GM23338 (cell line): ENCODE results near the gene C12orf42. TPM values are rescaled to one million over a fixed set of nuclear protein-coding genes. Genes with fewer than 3 reads are reported as not detected.

Source experiments
- ATAC-seq: fragments of 200-7000 bp; cut with Tn5 transposase; 3 replicates; pipeline ENCODE4 v1.9.1; 2020
- DNase-seq: peaks from one replicate; pipeline ENCODE4 v3.0.0-alpha.2; 2015; ENCODE audit warnings: low spot score
- H2AFZ ChIP-seq: fragments of 200-600 bp; sonication (generic); 2 replicates; pipeline ENCODE4 v1.8.0; 2016; ENCODE audit warnings: antibody characterized with exemption, mild to moderate bottlenecking, moderate library complexity
- H3F3A ChIP-seq: fragments of 200-600 bp; sonication (generic); replicated peaks from 2 replicates; pipeline ENCODE4 v1.8.0; 2017; ENCODE audit warnings: antibody characterized with exemption, mixed run types, low read depth
- H3K27ac ChIP-seq: fragments of 200-600 bp; sonication (generic); 2 replicates; pipeline ENCODE4 v1.6.1; 2016; ENCODE audit warnings: low read depth
- H3K27me3 ChIP-seq: fragments of 200-600 bp; sonication (generic); 2 replicates; pipeline ENCODE4 v1.8.0; 2016; ENCODE audit warnings: mild to moderate bottlenecking, mixed run types, moderate library complexity; ENCODE audit not compliant: insufficient read depth
- H3K36me3 ChIP-seq: fragments of 200-600 bp; sonication (generic); 2 replicates; pipeline ENCODE4 v1.8.0; 2016; ENCODE audit warnings: mild to moderate bottlenecking; ENCODE audit not compliant: insufficient read depth
- H3K4me1 ChIP-seq: fragments of 200-600 bp; sonication (generic); 2 replicates; pipeline ENCODE4 v1.8.0; 2016; ENCODE audit warnings: mild to moderate bottlenecking, moderate library complexity; ENCODE audit not compliant: insufficient read depth
- H3K4me2 ChIP-seq: fragments of 200-600 bp; sonication (generic); 2 replicates; pipeline ENCODE4 v1.7.1; 2017; ENCODE audit warnings: mixed run types
- H3K4me3 ChIP-seq: fragments of 200-600 bp; sonication (generic); 2 replicates; pipeline ENCODE4 v1.6.1; 2016; ENCODE audit warnings: mixed run types
- H3K79me2 ChIP-seq: fragments of 200-600 bp; sonication (generic); replicated peaks from 2 replicates; pipeline ENCODE4 v1.8.0; 2017; ENCODE audit warnings: mild to moderate bottlenecking; ENCODE audit not compliant: insufficient read depth
- H3K9me2 ChIP-seq: fragments of 200-600 bp; sonication (generic); 2 replicates; pipeline ENCODE4 v1.8.0; 2017; ENCODE audit not compliant: insufficient read depth
- H4K20me1 ChIP-seq: fragments of 200-600 bp; sonication (generic); replicated peaks from 2 replicates; pipeline ENCODE4 v1.8.0; 2017; ENCODE audit warnings: mild to moderate bottlenecking; ENCODE audit not compliant: insufficient read depth
- H3K27ac Mint-ChIP-seq: 2 replicates; pipeline ENCODE4 v1.8.0; 2020; ENCODE audit warnings: inconsistent platforms, mild to moderate bottlenecking, moderate library complexity, mixed read lengths
- H3K27me3 Mint-ChIP-seq: 3 replicates; pipeline ENCODE4 v1.8.0; 2022; ENCODE audit warnings: low read depth, mild to moderate bottlenecking, moderate library complexity, mixed read lengths, inconsistent platforms; ENCODE audit not compliant: insufficient read depth, poor library complexity
- H3K36me3 Mint-ChIP-seq: 3 replicates; pipeline ENCODE4 v1.8.0; 2021; ENCODE audit warnings: low read depth, mild to moderate bottlenecking, inconsistent platforms, moderate library complexity, mixed read lengths
- H3K4me1 Mint-ChIP-seq: 3 replicates; pipeline ENCODE4 v1.8.0; 2020; ENCODE audit warnings: mild to moderate bottlenecking, inconsistent platforms, mixed read lengths
- H3K4me3 Mint-ChIP-seq: 3 replicates; pipeline ENCODE4 v1.8.0; 2021; ENCODE audit warnings: moderate library complexity, mild to moderate bottlenecking, inconsistent platforms, mixed read lengths
- H3K9me3 Mint-ChIP-seq: 3 replicates; pipeline ENCODE4 v1.8.0; 2020; ENCODE audit warnings: moderate library complexity, mild to moderate bottlenecking, inconsistent platforms, mixed read lengths
- CTCF ChIP-seq, 2 experiments: fragments of 200-600 bp in 1 of 2; sonication (generic) in 1 of 2; conservative IDR thresholded peaks; 2 replicates each; pipeline versions ENCODE4 v1.5.1 to v1.6.1; 2016 to 2017; ENCODE audit warnings: antibody characterized with exemption in 2 of 2, low read depth in 2 of 2, mild to moderate bottlenecking in 2 of 2, moderate library complexity in 1 of 2
- ETS1 ChIP-seq: IDR thresholded peaks from 2 replicates; pipeline ENCODE4 v1.6.1; 2016; ENCODE audit warnings: antibody characterized with exemption
- EZH2phosphoT487 ChIP-seq: fragments of 200-600 bp; sonication (generic); IDR thresholded peaks from one replicate; pipeline ENCODE4 v1.8.1; 2018; ENCODE audit warnings: antibody characterized with exemption; ENCODE audit not compliant: unreplicated experiment
- JUNB ChIP-seq: IDR thresholded peaks from one replicate; pipeline ENCODE4 v1.6.1; 2016; ENCODE audit warnings: antibody characterized with exemption; ENCODE audit not compliant: unreplicated experiment
- NANOG ChIP-seq: IDR thresholded peaks from 2 replicates; pipeline ENCODE4 v1.6.1; 2016; ENCODE audit warnings: antibody characterized with exemption, borderline replicate concordance
- POLR2AphosphoS5 ChIP-seq: IDR thresholded peaks from 2 replicates; pipeline ENCODE4 v1.6.1; 2016; ENCODE audit warnings: antibody characterized with exemption, low read depth
- REST ChIP-seq: IDR thresholded peaks from one replicate; pipeline ENCODE4 v1.6.1; 2018; ENCODE audit warnings: antibody characterized with exemption; ENCODE audit not compliant: unreplicated experiment
- STAT1 ChIP-seq: IDR thresholded peaks from one replicate; pipeline ENCODE4 v1.6.1; 2016; ENCODE audit warnings: antibody characterized with exemption; ENCODE audit not compliant: unreplicated experiment
- ZNF114 ChIP-seq: fragments of 250-450 bp; sonication (Bioruptor Pico); IDR thresholded peaks from 2 replicates; pipeline ENCODE4 v1.5.0; 2020; ENCODE audit warnings: mild to moderate bottlenecking, moderate library complexity
- ZNF331 ChIP-seq: fragments of 250-450 bp; sonication (Bioruptor Pico); IDR thresholded peaks from 2 replicates; pipeline ENCODE4 v1.5.0; 2020; ENCODE audit warnings: low read depth, mild to moderate bottlenecking, moderate library complexity
- ZNF462 ChIP-seq: fragments of 250-450 bp; sonication (Bioruptor Pico); IDR thresholded peaks from 2 replicates; pipeline ENCODE4 v1.5.0; 2020; ENCODE audit warnings: mild to moderate bottlenecking, moderate library complexity
- polyA plus RNA-seq: library from polyadenylated mRNA; unstranded; fragments of >200 nt; fragmentation: Nextera tagmentation; extraction: Ambion mirVana; gene quantifications from 2 replicates; pipeline ENCODE4 v1.2.1, GENCODE V29; 2016
- total RNA-seq: library from RNA; depleted of rRNA; stranded (reverse); fragments of >200 nt; shearing (Covaris generic); gene quantifications from 2 replicates; pipeline ENCODE4 v1.2.3, GENCODE V29; 2014

The C12orf42 gene
- total and polyA plus RNA-seq, 2 experiments from 2014 or later: 0.45 TPM; not detected in 1

- Histone ChIP-seq H3K4me1 (peaks cover 25% of the 10 kb centered on the region), H3K36me3 (no peaks in the 10 kb centered on the region), H3K4me2 (peak overlapping the region; percentile 8), H3K27me3 (no peaks in the 10 kb centered on the region), H3K4me3 (no peak overlapping the region), H3K27ac (no peak overlapping the region), H3K9me2 (no peaks in the 10 kb centered on the region), H4K20me1 (no peaks in the 10 kb centered on the region), H2AFZ (no peak overlapping the region), H3F3A (no peaks in the 10 kb centered on the region), H3K79me2 (no peaks in the 10 kb centered on the region)
- Mint-ChIP-seq H3K4me1 (peaks cover 30% of the 10 kb centered on the region), H3K4me3 (peak overlapping the region; percentile 30; the same call in 2 of the 3 replicates), H3K9me3 (no peaks in the 10 kb centered on the region; the same call in 1 of the 3 replicates), H3K27ac (peak overlapping the region; percentile 79), H3K27me3 (no peaks in the 10 kb centered on the region), H3K36me3 (peaks cover 2% of the 10 kb centered on the region; the same call in 1 of the 3 replicates)
- TF ChIP-seq EZH2phosphoT487 (no peak), REST (no peak), STAT1 (no peak), JUNB (no peak), CTCF (conservative IDR thresholded peaks at IDR 0.05; ENCODE audit: low read depth in 2 of 2) (no peak), POLR2AphosphoS5 (no peak), ZNF331 (CRISPR knock-in tag) (no peak), ZNF114 (no peak), ETS1 (no peak), NANOG (no peak), ZNF462 (CRISPR knock-in tag) (no peak)
- peak; percentile 6 for DNase-seq
- ATAC-seq: no peak; the same call in 2 of the 3 replicates
Observed at GRCh38 chr12:103444983-103445382, 50.8 kb downstream of the C12orf42 start.
